AG04449 (cell line): ENCODE data around the gene LSM3.

Source experiments
- CTCF ChIA-PET: fragments of 350-600 bp; formaldehyde crosslinking; extraction: SDS; loops from one replicate; lab custom pipeline; 2021; ENCODE audit warnings: antibody characterized with exemption; lab: Yijun Ruan, JAX
- POLR2A ChIA-PET: fragments of 400-600, 350-600 bp; formaldehyde crosslinking; extraction: SDS; loops from one replicate; lab custom pipeline; 2020; ENCODE audit warnings: antibody characterized with exemption, inconsistent platforms; lab: Yijun Ruan, JAX
- DNase-seq: peaks from one replicate; pipeline ENCODE4 v3.0.0-alpha.2; 2010; ENCODE audit warnings: low read depth, low spot score
- H3K4me3 ChIP-seq: 2 replicates; pipeline ENCODE4 v1.5.1; 2011; ENCODE audit warnings: low read depth, mild to moderate bottlenecking, control low read depth, low read length
- TF ChIP-seq, protein P1 (sequence below): IDR thresholded peaks from one replicate; pipeline ENCODE4 v1.5.1; 2011; ENCODE audit warnings: mild to moderate bottlenecking, moderate library complexity, low read length, control low read depth, inconsistent platforms; ENCODE audit not compliant: insufficient read depth; ENCODE audit errors: missing control alignments

Gene LSM3

GRCh38 chr3:14210290-14210688 lies 31.7 kb downstream of the LSM3 start:
- TF ChIP-seq, protein P1, sequence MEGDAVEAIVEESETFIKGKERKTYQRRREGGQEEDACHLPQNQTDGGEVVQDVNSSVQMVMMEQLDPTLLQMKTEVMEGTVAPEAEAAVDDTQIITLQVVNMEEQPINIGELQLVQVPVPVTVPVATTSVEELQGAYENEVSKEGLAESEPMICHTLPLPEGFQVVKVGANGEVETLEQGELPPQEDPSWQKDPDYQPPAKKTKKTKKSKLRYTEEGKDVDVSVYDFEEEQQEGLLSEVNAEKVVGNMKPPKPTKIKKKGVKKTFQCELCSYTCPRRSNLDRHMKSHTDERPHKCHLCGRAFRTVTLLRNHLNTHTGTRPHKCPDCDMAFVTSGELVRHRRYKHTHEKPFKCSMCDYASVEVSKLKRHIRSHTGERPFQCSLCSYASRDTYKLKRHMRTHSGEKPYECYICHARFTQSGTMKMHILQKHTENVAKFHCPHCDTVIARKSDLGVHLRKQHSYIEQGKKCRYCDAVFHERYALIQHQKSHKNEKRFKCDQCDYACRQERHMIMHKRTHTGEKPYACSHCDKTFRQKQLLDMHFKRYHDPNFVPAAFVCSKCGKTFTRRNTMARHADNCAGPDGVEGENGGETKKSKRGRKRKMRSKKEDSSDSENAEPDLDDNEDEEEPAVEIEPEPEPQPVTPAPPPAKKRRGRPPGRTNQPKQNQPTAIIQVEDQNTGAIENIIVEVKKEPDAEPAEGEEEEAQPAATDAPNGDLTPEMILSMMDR: no peak
- CTCF ChIA-PET: interaction anchor here (0.8 to 6.8 kb wide), 7 partner anchors 9 to 257 kb away, joined by 3 to 40 read pairs (median 10); no protein-coding TSS in a partner anchor
- no peak for DNase-seq
- no peak overlapping the region for H3K4me3 ChIP-seq
- POLR2A ChIA-PET: interaction anchor here (0.6 to 2.0 kb wide), 13 partner anchors 10 to 262 kb away, joined by 3 to 8 read pairs (median 4); partner anchors contain the start of genes LSM3 and XPC

DNA sequence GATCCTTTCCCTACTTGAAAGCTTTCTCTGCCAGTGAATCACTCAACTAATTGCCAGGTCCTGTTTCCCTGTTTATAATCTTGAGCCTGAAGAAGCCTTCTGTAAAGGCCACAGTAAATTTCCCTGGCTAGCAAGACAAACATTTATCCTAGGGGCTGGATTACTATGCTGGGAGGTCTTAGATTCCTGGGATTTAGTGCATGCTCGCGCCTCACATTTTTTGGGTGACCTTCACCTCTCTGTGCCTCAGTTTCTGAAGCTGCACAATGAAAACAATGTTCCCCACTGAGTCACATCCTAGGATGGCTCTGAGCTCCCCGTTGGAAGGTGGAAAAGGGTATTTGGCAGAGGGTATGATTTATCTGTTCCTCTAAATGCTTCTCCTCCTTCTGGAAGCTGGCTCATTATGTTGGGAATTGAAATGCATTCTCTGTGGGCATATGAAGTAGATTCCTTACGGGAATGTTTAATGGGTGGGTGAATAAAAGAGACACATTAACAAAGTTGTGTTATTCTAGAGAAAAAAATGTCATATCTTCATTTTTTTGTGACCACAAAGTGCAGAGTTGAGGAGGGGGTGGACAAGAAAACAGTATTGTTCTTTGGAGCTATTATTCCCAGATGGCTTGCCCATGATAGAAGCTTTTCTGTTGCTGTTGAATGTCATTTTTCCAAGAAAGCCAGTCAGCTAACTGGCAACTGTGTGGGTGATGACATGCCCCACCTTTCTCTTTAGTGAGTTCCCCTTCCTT lies 32.4 kb downstream of the LSM3 start:
- peak; percentile 97 for DNase-seq
- POLR2A ChIA-PET: interaction anchor here (0.6 to 2.0 kb wide), 21 partner anchors 11 to 710 kb away, joined by 3 to 8 read pairs (median 3); partner anchors contain the start of genes CHCHD4, LSM3, TMEM43 and XPC

GRCh38 chr3:14211621-14212020 lies 33.0 kb downstream of the LSM3 start:
- POLR2A ChIA-PET: interaction anchor here (0.6 to 2.0 kb wide), 15 partner anchors 11 to 709 kb away, joined by 3 to 8 read pairs (median 3); partner anchors contain the start of genes CHCHD4, LSM3, TMEM43 and XPC
- DNase-seq: no peak
- TF ChIP-seq, protein P1: no peak
- CTCF ChIA-PET: interaction anchor here (1.1 to 10.0 kb wide), 6 partner anchors 8 to 256 kb away, joined by 3 to 75 read pairs (median 25); no protein-coding TSS in a partner anchor
- H3K4me3 ChIP-seq: no peak overlapping the region

More for the DNA sequence above, 32.4 kb downstream of the LSM3 start:
- no peak overlapping the region for H3K4me3 ChIP-seq
- CTCF ChIA-PET: interaction anchor here (0.8 to 10.0 kb wide), 8 partner anchors 7 to 257 kb away, joined by 3 to 75 read pairs (median 16); no protein-coding TSS in a partner anchor
- TF ChIP-seq, protein P1: no peak

DNA sequence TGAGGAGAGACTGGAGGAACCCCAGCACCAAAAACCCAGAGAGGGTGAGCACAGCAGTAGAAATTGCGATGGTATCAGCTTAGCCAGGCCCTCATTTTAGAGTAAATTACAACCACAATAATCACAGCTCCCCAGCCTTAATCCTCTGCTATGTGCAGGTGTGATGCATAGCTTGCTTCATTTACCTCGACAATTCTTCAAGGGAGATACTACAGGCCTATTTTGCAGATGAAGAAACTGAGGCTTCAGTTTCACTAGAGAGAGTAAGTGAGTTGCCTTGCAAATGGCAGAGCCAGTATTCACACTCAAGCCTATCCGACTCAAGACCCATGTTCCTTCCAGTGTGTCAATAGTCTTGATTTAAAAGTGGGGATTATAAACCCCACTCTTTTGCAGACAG lies 33.4 kb downstream of the LSM3 start:
- ChIA-PET CTCF (interaction anchor here (1.7 to 10.0 kb wide), 5 partner anchors 8 to 250 kb away, joined by 6 to 75 read pairs (median 29); no protein-coding TSS in a partner anchor), POLR2A (interaction anchor here (1.3 to 2.0 kb wide), 4 partner anchors 11 to 203 kb away, joined by 3 to 7 read pairs (median 5); partner anchors contain the start of genes CHCHD4 and TMEM43)
- H3K4me3 ChIP-seq: no peak overlapping the region
- DNase-seq: no peak
- TF ChIP-seq, protein P1: no peak

GRCh38 chr3:14213066-14213774 lies 34.6 kb downstream of the LSM3 start:
- TF ChIP-seq, protein P1: no peak
- no peak overlapping the region for H3K4me3 ChIP-seq
- CTCF ChIA-PET: interaction anchor here (1.7 to 10.0 kb wide), 4 partner anchors 9 to 47 kb away, joined by 6 to 75 read pairs (median 34); no protein-coding TSS in a partner anchor
- DNase-seq: no peak
- POLR2A ChIA-PET: interaction anchor here (0.6 kb wide), 1 partner anchor 270 kb away, joined by 4 read pairs; no protein-coding TSS in a partner anchor
